ENCODE measurements around the gene PRKD2. TPM values are rescaled to one million over a fixed set of nuclear protein-coding genes. Genes with fewer than 3 reads are reported as not detected.

PRKD2 gene
- total RNA-seq, 1 donor from 2014 or later: 41.9 TPM

DNA sequence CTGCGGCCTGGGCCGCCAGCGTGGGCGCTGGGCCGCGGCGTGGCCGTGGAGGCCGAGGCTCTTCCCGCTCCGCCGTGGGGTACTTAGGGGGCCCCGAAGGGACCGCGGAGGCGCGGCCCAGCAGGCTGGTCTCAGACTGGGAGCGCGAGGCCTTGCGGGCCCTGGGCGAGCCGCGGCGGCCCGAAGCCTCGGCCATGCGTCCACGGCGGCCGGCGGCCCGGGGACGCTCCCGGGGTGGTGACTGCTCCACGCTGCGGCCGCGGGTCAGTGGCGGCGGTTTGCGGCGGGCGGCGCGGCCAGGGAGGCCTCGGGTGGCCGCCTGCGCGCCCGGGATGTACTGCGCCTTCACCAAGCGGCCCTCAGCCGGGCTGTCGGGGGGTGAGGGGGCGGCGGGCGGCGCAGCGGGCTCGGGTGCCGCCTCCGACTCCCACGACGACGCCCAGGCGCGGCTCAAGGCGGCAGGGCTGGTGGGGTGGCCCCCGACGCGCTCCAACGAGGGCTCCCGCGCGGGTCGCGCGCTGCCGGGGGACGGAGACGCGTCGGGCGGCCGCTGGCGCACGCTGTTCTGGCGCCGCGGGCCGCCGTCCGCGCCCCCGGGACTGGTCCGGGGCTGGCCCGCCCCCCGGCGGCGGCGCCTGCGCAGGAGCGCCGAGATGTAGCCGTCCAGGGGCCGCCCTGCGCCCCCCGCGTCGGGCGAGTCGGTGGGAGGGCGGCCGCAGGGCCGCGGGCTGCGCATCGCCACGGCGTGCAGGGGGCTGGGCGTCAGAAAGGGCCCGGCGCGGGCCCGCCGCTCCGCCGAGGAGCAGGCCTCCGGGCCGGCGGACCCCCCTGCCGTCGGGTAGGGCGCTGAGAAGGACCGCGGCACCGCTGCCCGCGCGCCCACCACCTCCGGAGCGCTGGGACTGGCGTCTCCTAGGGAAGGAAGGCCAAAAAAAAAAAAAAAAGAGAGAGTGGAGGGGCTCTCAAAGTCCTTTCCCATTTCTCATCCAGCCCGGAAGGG is 67.7 kb downstream of the PRKD2 start:
- H3K9me3 Mint-ChIP-seq (ENCODE audit: unreplicated experiment): no peaks in the 10 kb centered on the region
- TF ChIP-seq CTCF (IDR thresholded peaks at IDR 0.05): no peak
- peaks cover under 1% of the 10 kb centered on the region for H3K4me1 Mint-ChIP-seq (ENCODE audit: unreplicated experiment)
- no peak overlapping the region for H3K27ac Mint-ChIP-seq (ENCODE audit: unreplicated experiment)
- H3K4me3 Mint-ChIP-seq (ENCODE audit: unreplicated experiment): no peak overlapping the region
- DNase-seq (ENCODE audit: extremely low spot score, unreplicated experiment): no peak
- peaks cover 6% of the 10 kb centered on the region for H3K36me3 Mint-ChIP-seq (ENCODE audit: unreplicated experiment)
- H3K27me3 Mint-ChIP-seq (ENCODE audit: unreplicated experiment): no peaks in the 10 kb centered on the region

DNA sequence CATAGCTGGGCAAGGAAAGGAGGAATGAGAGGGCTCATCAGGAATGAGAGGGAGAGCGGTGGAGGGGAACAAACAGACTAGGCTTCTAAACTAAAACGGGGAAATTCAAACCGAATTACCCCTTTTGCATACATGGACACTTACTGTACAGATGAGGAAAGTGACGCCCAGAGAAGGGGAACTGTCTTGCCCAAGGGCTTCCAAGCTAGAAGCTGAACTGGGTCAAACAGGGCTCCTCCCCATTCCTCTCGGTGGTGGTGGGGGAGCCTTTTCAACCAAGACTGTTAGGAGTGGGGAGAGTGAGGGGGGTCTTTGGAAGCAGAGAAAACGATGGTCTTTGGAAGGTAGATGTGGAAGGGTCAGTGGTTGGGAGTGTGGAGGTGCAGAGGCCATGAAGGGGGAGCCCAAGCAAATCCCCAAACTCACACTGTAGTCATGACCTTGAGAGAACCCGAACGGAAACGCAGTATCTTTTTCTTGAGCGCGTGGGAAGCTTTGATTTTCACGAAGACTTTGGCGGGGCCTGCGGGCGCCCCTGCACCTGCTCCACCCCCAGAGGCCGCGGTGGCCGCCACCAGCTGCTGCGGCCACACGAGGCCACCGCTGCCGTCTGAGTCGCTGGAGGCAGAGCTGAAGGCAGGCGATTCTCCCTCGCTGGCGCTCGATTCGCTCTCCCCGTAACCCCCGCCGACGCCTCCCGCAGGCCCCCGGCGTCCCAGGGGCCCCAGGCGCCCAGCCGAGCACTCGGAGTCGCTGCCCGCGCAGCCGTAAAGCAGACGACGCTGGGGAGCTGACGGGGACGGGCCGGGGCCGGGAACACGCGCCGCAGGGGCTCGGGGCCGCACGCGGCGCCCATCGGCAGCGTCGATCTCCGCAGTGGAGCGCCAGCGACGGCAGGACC is 68.6 kb downstream of the PRKD2 start:
- Mint-ChIP-seq H3K4me1 (ENCODE audit: unreplicated experiment) (no peaks in the 10 kb centered on the region), H3K9me3 (ENCODE audit: unreplicated experiment) (no peaks in the 10 kb centered on the region), H3K27ac (ENCODE audit: unreplicated experiment) (no peak overlapping the region), H3K27me3 (ENCODE audit: unreplicated experiment) (no peaks in the 10 kb centered on the region), H3K4me3 (ENCODE audit: unreplicated experiment) (no peak overlapping the region), H3K36me3 (ENCODE audit: unreplicated experiment) (peaks cover 6% of the 10 kb centered on the region)
- DNase-seq (ENCODE audit: extremely low spot score, unreplicated experiment): no peak
- TF ChIP-seq CTCF (IDR thresholded peaks at IDR 0.05): no peak

GRCh38 chr19:46646402-46646801 is 70.5 kb downstream of the PRKD2 start:
- Mint-ChIP-seq H3K4me3 (ENCODE audit: unreplicated experiment) (no peak overlapping the region), H3K36me3 (ENCODE audit: unreplicated experiment) (peaks cover 6% of the 10 kb centered on the region), H3K27me3 (ENCODE audit: unreplicated experiment) (no peaks in the 10 kb centered on the region), H3K4me1 (ENCODE audit: unreplicated experiment) (no peaks in the 10 kb centered on the region), H3K27ac (ENCODE audit: unreplicated experiment) (no peak overlapping the region), H3K9me3 (ENCODE audit: unreplicated experiment) (no peaks in the 10 kb centered on the region)
- no peak for TF ChIP-seq CTCF (IDR thresholded peaks at IDR 0.05)
- no peak for DNase-seq (ENCODE audit: extremely low spot score, unreplicated experiment)

GRCh38 chr19:46644720-46645119 is 72.2 kb downstream of the PRKD2 start:
- H3K9me3 Mint-ChIP-seq (ENCODE audit: unreplicated experiment): no peaks in the 10 kb centered on the region
- TF ChIP-seq CTCF (IDR thresholded peaks at IDR 0.05): no peak
- DNase-seq (ENCODE audit: extremely low spot score, unreplicated experiment): no peak
- H3K36me3 Mint-ChIP-seq (ENCODE audit: unreplicated experiment): peaks cover 6% of the 10 kb centered on the region
- H3K27ac Mint-ChIP-seq (ENCODE audit: unreplicated experiment): no peak overlapping the region
- peaks cover 4% of the 10 kb centered on the region for H3K4me1 Mint-ChIP-seq (ENCODE audit: unreplicated experiment)
- no peaks in the 10 kb centered on the region for H3K27me3 Mint-ChIP-seq (ENCODE audit: unreplicated experiment)
- H3K4me3 Mint-ChIP-seq (ENCODE audit: unreplicated experiment): no peak overlapping the region

All from osteocyte (in vitro differentiated cells).